Activated CD8-positive, alpha-beta T cell treated with anti-CD3 and anti-CD28 coated beads for 36 hours (primary cell): ENCODE measurements around the gene PDE9A. TPM values are rescaled to one million over a fixed set of nuclear protein-coding genes. Genes with fewer than 3 reads are reported as not detected.

ENCODE experiments used
- ATAC-seq: fragments of 200-7000 bp; cut with Tn5 transposase; one replicate; pipeline ENCODE4 v1.10.0; 2021; ENCODE audit warnings: mild to moderate bottlenecking, moderate library complexity
- CTCF ChIA-PET: fragments of 350-600 bp; sonication (Branson Sonifier 250); formaldehyde crosslinking; loops from one replicate; lab custom pipeline; 2021; ENCODE audit warnings: antibody characterized with exemption; lab: Charles Lee
- POLR2A ChIA-PET: fragments of 350-600 bp; sonication (Branson Sonifier 250); formaldehyde crosslinking; loops from one replicate; lab custom pipeline; 2021; ENCODE audit warnings: antibody characterized with exemption; lab: Charles Lee
- DNase-seq: peaks from one replicate; pipeline ENCODE4 v3.0.0-alpha.2; 2020
- H3K27ac Mint-ChIP-seq: one replicate; pipeline ENCODE4 v1.8.0; 2021; ENCODE audit warnings: mild to moderate bottlenecking, mixed read lengths
- H3K27me3 Mint-ChIP-seq: one replicate; pipeline ENCODE4 v1.8.0; 2021; ENCODE audit warnings: mixed read lengths
- H3K36me3 Mint-ChIP-seq: one replicate; pipeline ENCODE4 v1.8.0; 2021; ENCODE audit warnings: low read depth, mixed read lengths
- H3K4me1 Mint-ChIP-seq: one replicate; pipeline ENCODE4 v1.8.0; 2021; ENCODE audit warnings: low read depth, mixed read lengths
- H3K4me3 Mint-ChIP-seq: one replicate; pipeline ENCODE4 v1.8.0; 2021; ENCODE audit warnings: mild to moderate bottlenecking, moderate library complexity, mixed read lengths
- H3K9me3 Mint-ChIP-seq: one replicate; pipeline ENCODE4 v1.8.0; 2021; ENCODE audit warnings: mixed read lengths
- intact Hi-C: fragments of 100-400 bp; cut with micrococcal nuclease; formaldehyde crosslinking; loops from one replicate; pipeline ENCODE4 v1.10.0; 2022
- total RNA-seq, 2 experiments: library from RNA; stranded (reverse); gene quantifications; one replicate each; pipeline ENCODE4 v1.2.3, GENCODE V29; 2021
- TF ChIP-seq, protein P1 (sequence below): fragments of 200-600 bp; IDR thresholded peaks from one replicate; pipeline ENCODE4 v1.8.0; 2022; ENCODE audit warnings: antibody characterized with exemption, mild to moderate bottlenecking

Gene PDE9A
- total RNA-seq, 2 experiments from 2014 or later = 11.1 to 11.5 TPM

DNA sequence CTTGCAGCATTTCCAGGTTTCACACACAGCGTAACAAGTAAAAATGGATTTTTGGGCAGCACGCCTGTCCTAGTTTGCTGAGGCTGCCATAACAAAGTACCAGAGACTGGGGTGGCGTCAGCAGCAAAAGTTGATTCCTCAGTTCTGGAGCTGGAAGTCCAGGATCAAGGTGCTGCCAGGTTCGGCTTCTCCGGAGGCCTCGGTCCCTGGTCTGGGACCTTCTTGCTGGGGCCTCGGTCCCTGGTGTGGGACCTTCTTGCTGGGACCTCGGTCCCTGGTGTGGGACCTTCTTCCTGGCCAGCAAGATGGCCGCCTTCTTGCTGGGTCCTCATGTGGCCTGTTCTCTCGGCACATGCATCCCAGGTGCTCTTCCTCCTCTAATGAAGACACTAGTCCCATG, 104.0 kb downstream of the PDE9A start:
- Mint-ChIP-seq H3K27me3 (no peaks in the 10 kb centered on the region), H3K4me1 (no peaks in the 10 kb centered on the region), H3K4me3 (no peak overlapping the region), H3K27ac (no peak overlapping the region), H3K9me3 (no peaks in the 10 kb centered on the region), H3K36me3 (no peaks in the 10 kb centered on the region)
- ChIA-PET POLR2A (no interaction called here), CTCF (interaction anchor here (1.0 kb wide), 1 partner anchor 209 kb away, joined by 3 read pairs; no protein-coding TSS in a partner anchor)
- intact Hi-C loops = no loop called here
- ATAC-seq (no peak), DNase-seq (no peak)
- TF ChIP-seq, protein P1, sequence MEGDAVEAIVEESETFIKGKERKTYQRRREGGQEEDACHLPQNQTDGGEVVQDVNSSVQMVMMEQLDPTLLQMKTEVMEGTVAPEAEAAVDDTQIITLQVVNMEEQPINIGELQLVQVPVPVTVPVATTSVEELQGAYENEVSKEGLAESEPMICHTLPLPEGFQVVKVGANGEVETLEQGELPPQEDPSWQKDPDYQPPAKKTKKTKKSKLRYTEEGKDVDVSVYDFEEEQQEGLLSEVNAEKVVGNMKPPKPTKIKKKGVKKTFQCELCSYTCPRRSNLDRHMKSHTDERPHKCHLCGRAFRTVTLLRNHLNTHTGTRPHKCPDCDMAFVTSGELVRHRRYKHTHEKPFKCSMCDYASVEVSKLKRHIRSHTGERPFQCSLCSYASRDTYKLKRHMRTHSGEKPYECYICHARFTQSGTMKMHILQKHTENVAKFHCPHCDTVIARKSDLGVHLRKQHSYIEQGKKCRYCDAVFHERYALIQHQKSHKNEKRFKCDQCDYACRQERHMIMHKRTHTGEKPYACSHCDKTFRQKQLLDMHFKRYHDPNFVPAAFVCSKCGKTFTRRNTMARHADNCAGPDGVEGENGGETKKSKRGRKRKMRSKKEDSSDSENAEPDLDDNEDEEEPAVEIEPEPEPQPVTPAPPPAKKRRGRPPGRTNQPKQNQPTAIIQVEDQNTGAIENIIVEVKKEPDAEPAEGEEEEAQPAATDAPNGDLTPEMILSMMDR = no peak

DNA sequence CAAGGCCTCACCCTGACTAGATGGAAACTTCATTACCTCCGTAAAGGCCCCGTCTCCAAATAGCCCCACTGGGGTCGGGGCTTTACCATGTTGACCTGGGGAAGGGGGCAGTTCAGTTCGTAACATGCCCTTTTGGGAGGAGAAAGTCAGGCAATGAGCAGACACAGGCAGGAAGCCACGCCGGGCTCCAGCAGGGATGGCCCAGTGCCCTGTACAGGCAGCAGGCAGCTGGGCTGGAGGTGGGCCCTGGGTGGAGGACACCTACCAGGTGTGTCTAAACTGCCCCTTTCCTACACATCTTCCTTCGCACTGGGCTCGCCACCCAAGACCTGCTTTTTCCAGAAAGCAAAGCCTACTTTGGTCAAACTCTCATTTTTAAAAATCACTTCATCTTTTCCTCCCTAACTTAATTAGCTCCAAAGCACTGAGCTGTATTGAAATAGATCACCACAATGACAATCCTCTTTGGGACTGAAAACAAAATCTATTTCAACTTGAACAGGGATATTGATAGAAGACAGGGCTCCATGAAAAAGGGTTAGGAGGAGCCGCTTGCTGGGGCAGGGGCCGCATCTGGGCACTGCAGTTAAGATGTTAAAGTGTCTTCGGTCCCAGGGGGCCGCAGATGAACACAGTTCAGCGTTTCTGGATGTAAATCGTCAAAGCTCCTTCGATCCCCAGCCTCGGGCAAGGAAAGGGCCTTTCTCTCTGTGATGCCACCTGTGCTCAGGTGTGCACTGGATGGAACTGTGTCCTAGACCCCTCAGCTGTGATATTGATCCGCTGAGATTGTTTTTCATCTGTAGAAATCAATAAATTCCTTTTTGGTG, 104.6 kb downstream of the PDE9A start:
- H3K9me3 Mint-ChIP-seq = no peaks in the 10 kb centered on the region

DNA sequence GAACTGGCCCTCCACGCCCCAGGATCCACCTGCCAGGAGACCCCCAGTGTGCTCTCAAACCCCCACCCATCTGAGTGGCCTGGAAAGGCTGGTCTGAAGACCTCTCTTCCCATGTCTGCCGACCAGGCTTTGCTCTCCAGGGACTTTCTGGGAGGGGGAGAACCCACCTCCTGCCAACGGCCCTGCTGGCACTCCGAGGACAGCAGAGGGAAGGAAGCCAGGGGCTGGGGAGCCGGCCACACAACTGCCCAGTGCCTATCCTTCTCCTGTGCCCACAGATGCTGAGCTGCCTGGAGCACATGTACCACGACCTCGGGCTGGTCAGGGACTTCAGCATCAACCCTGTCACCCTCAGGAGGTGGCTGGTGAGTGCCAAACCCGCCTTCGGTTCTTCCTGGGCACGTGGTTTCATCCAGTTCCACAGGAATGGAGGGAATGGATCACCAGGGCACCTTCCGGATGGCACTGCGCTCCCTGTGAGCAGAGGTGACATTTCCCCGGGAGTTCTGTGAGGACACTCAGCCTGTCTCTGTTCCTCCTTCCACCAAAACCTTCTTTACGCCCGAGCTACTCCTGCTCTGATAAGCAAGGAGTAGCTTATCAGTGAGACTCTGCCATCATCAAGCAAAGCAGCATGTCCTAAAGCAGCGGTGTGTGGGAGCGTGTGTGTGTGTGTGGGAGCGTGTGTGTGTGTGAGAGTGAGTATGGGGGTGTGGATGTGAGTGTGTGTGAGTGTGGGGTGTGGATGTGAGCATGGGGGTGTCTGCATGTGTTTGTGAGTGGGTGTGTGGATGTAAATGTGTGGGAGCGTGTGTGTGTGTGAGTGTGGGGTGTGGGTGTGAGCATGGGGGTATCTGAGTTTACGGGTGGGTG, 105.5 kb downstream of the PDE9A start:
- Mint-ChIP-seq H3K4me1 (no peaks in the 10 kb centered on the region), H3K9me3 (no peaks in the 10 kb centered on the region)
- CTCF ChIA-PET = no interaction called here

More for the DNA sequence above, 104.6 kb downstream of the PDE9A start:
- POLR2A ChIA-PET = no interaction called here
- H3K36me3 Mint-ChIP-seq = no peaks in the 10 kb centered on the region
- no peak overlapping the region for H3K4me3 Mint-ChIP-seq
- H3K27ac Mint-ChIP-seq = no peak overlapping the region
- no peak for ATAC-seq
- no peaks in the 10 kb centered on the region for H3K4me1 Mint-ChIP-seq
- intact Hi-C loops = no loop called here
- CTCF ChIA-PET = interaction anchor here (1.0 kb wide), 1 partner anchor 210 kb away, joined by 3 read pairs; no protein-coding TSS in a partner anchor
- DNase-seq = no peak
- TF ChIP-seq, protein P1 = no peak
- H3K27me3 Mint-ChIP-seq = no peaks in the 10 kb centered on the region

DNA sequence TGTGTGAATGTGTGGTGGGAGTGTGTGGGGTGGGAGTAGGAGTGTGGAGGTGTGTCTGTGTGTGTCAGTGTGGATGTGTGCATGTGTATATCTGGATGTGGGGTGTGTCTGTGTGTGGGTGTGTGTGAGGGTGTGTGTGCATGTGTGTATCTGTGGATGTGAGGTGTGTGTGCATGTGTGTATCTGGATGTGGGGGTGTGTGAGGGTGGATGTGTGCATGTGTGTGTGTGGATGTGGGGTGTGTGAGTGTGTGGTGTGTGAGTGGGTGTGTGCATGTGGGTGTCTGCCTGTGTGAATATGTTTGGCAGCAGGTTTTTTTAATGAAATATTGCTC, 106.1 kb downstream of the PDE9A start:
- CTCF ChIA-PET = no interaction called here
- H3K27ac Mint-ChIP-seq = peak overlapping the region; percentile 14
- TF ChIP-seq, protein P1 = no peak

More for the DNA sequence above, 105.5 kb downstream of the PDE9A start:
- Mint-ChIP-seq H3K27me3 (no peaks in the 10 kb centered on the region), H3K36me3 (no peaks in the 10 kb centered on the region), H3K27ac (no peak overlapping the region), H3K4me3 (no peak overlapping the region)
- TF ChIP-seq, protein P1 = no peak
- DNase-seq (no peak), ATAC-seq (no peak)
- intact Hi-C loops = no loop called here
- POLR2A ChIA-PET = no interaction called here

More for the DNA sequence above, 106.1 kb downstream of the PDE9A start:
- H3K4me1 Mint-ChIP-seq = no peaks in the 10 kb centered on the region
- intact Hi-C loops = no loop called here
- no peak overlapping the region for H3K4me3 Mint-ChIP-seq
- H3K9me3 Mint-ChIP-seq = no peaks in the 10 kb centered on the region
- no peak for DNase-seq
- ATAC-seq = no peak
- no peaks in the 10 kb centered on the region for H3K36me3 Mint-ChIP-seq
- no peaks in the 10 kb centered on the region for H3K27me3 Mint-ChIP-seq
- POLR2A ChIA-PET = interaction anchor here (0.6 kb wide), 1 partner anchor 67 kb away, joined by 3 read pairs; no protein-coding TSS in a partner anchor
